Endothelial cell of umbilical vein (primary cell): ENCODE results near the gene CERKL. TPM values are rescaled to one million over a fixed set of nuclear protein-coding genes. Genes with fewer than 3 reads are reported as not detected.

Experiments
- BruUV-seq: library from RNA; stranded (reverse); fragments of 400-500 nt; replicated peaks from 2 replicates; lab custom pipeline; 2021; lab: Mats Ljungman, UMichigan
- CTCF ChIA-PET: fragments of 300-600, 350-600 bp; sonication (Branson Sonifier 250); formaldehyde crosslinking; loops from one replicate; lab custom pipeline; 2021; ENCODE audit warnings: antibody characterized with exemption, inconsistent platforms; lab: Charles Lee
- POLR2A ChIA-PET: fragments of 300-600, 350-600 bp; sonication (Branson Sonifier 250); formaldehyde crosslinking; loops from one replicate; lab custom pipeline; 2021; ENCODE audit warnings: antibody characterized with exemption, inconsistent platforms; lab: Charles Lee
- DNase-seq: peaks from one replicate; pipeline ENCODE4 v3.0.0-alpha.2; 2011; ENCODE audit warnings: low read depth, low spot score
- FAIRE-seq: peaks from 2 replicates; lab custom pipeline; 2011; peaks lifted over from hg19 to GRCh38; lab: Jason Lieb, UNC
- H2AFZ ChIP-seq: 2 replicates; pipeline ENCODE4 v1.6.0; 2012; ENCODE audit warnings: low read depth, low read length, control low read depth, inconsistent platforms
- H3K27ac ChIP-seq: 2 replicates; pipeline ENCODE4 v1.5.1; 2011; ENCODE audit warnings: low read depth, mild to moderate bottlenecking, control low read depth, low read length, moderate library complexity; ENCODE audit not compliant: insufficient read depth
- H3K27me3 ChIP-seq, 2 experiments: 2 replicates each; pipeline versions ENCODE4 v1.6.0 to v1.6.1; 2011; ENCODE audit warnings: low read length in 2 of 2, mixed read lengths in 1 of 2; ENCODE audit not compliant: control insufficient read depth in 2 of 2, insufficient read depth in 2 of 2
- H3K36me3 ChIP-seq, 2 experiments: 2 replicates in 1 of 2; 3 replicates in 1 of 2; pipeline ENCODE4 v1.5.1; 2011; ENCODE audit warnings: low read length in 2 of 2, mild to moderate bottlenecking in 1 of 2, moderate library complexity in 1 of 2; ENCODE audit not compliant: control insufficient read depth in 2 of 2, insufficient read depth in 2 of 2; ENCODE audit errors: extremely low read depth in 1 of 2
- H3K4me1 ChIP-seq: 3 replicates; pipeline ENCODE4 v1.5.1; 2011; ENCODE audit warnings: mild to moderate bottlenecking, low read length; ENCODE audit not compliant: control insufficient read depth, insufficient read depth; ENCODE audit errors: extremely low read depth
- H3K4me2 ChIP-seq: 2 replicates; pipeline ENCODE4 v1.6.1; 2011; ENCODE audit warnings: low read length, control low read depth, mixed read lengths; ENCODE audit not compliant: insufficient read depth
- H3K4me3 ChIP-seq, 3 experiments: fragments of 200-600 bp in 1 of 3; sonication (generic), shearing (Covaris generic) in 1 of 3; replicated peaks in 1 of 3; 2 replicates each; pipeline ENCODE4 v1.5.1; 2011 to 2016; ENCODE audit warnings: control low read depth in 3 of 3, low read length in 3 of 3, mild to moderate bottlenecking in 2 of 3, inconsistent platforms in 1 of 3, low read depth in 1 of 3, moderate library complexity in 1 of 3; ENCODE audit not compliant: insufficient read depth in 1 of 3
- H3K79me2 ChIP-seq: 2 replicates; pipeline ENCODE4 v1.6.0; 2012; ENCODE audit warnings: low read length, inconsistent platforms; ENCODE audit not compliant: control insufficient read depth, insufficient read depth
- H3K9ac ChIP-seq: replicated peaks from 2 replicates; pipeline ENCODE3; 2011; ENCODE audit warnings: low read length, control low read depth; ENCODE audit not compliant: insufficient read depth; ENCODE audit errors: extremely low read depth
- H3K9me1 ChIP-seq: replicated peaks from 3 replicates; pipeline ENCODE4 v1.6.0; 2011; ENCODE audit warnings: mild to moderate bottlenecking, low read length; ENCODE audit not compliant: control insufficient read depth, insufficient read depth; ENCODE audit errors: extremely low read depth
- H3K9me3 ChIP-seq: replicated peaks from 2 replicates; pipeline ENCODE4 v1.5.1; 2012; ENCODE audit warnings: low read length, inconsistent platforms; ENCODE audit not compliant: control insufficient read depth, insufficient read depth
- H4K20me1 ChIP-seq: replicated peaks from 2 replicates; pipeline ENCODE3; 2011; ENCODE audit warnings: mild to moderate bottlenecking, low read length; ENCODE audit not compliant: control insufficient read depth, insufficient read depth; ENCODE audit errors: extremely low read depth
- CTCF ChIP-seq, 2 donors: IDR thresholded peaks; 1 replicate in 1 of 2; 2 replicates in 1 of 2; pipeline ENCODE4 v1.5.1; 2011; ENCODE audit warnings: low read length in 2 of 2, mild to moderate bottlenecking in 2 of 2, moderate library complexity in 2 of 2, control low read depth in 1 of 2, inconsistent platforms in 1 of 2, low read depth in 1 of 2; ENCODE audit not compliant: insufficient read depth in 1 of 2; ENCODE audit errors: extremely low read depth in 1 of 2
- EZH2 ChIP-seq: IDR thresholded peaks from 2 replicates; pipeline ENCODE4 v1.6.1; 2012; ENCODE audit warnings: borderline replicate concordance, low read depth, mild to moderate bottlenecking, moderate library complexity, low read length, inconsistent platforms; ENCODE audit not compliant: severe bottlenecking
- FOS ChIP-seq: IDR thresholded peaks from 2 replicates; pipeline ENCODE4 v1.6.1; 2011; ENCODE audit warnings: mild to moderate bottlenecking, low read length, moderate library complexity, borderline replicate concordance; ENCODE audit not compliant: insufficient read depth
- GATA2 ChIP-seq: IDR thresholded peaks from 2 replicates; pipeline ENCODE4 v1.7.0; 2011; ENCODE audit warnings: low read depth, mild to moderate bottlenecking, moderate library complexity, mixed read lengths, low read length; ENCODE audit not compliant: insufficient read length, insufficient read depth
- JUN ChIP-seq: IDR thresholded peaks from 2 replicates; pipeline ENCODE4 v1.6.1; 2011; ENCODE audit warnings: borderline replicate concordance, low read depth; ENCODE audit not compliant: insufficient read length, insufficient read depth
- MAX ChIP-seq: IDR thresholded peaks from 2 replicates; pipeline ENCODE4 v1.6.1; 2011; ENCODE audit not compliant: insufficient read depth, insufficient read length
- MYC ChIP-seq: IDR thresholded peaks from one replicate; pipeline ENCODE4 v1.6.1; 2011; ENCODE audit warnings: mild to moderate bottlenecking, low read depth, low read length
- POLR2A ChIP-seq: IDR thresholded peaks from 2 replicates; pipeline ENCODE4 v1.6.1; 2012; ENCODE audit warnings: low read depth, mild to moderate bottlenecking, control low read depth, low read length
- POLR2AphosphoS5 ChIP-seq: IDR thresholded peaks from 2 replicates; pipeline ENCODE4 v1.6.1; 2012; ENCODE audit warnings: low read depth, mild to moderate bottlenecking, control low read depth, low read length, moderate library complexity; ENCODE audit not compliant: insufficient read depth
- dilution Hi-C: fragments of 300-500 bp; cut with MboI; formaldehyde crosslinking; loops from one replicate; pipeline ENCODE4 v1.15.0; 2019; ENCODE audit warnings: low sequenced_read_pairs; ENCODE audit not compliant: extremely low pct_ligation_motif_present
- intact Hi-C: fragments of 100-400 bp; cut with micrococcal nuclease; formaldehyde crosslinking; loops from one replicate; pipeline ENCODE4 v1.10.0; 2022
- polyA plus RNA-seq, 4 experiments: library from polyadenylated mRNA; depleted of rRNA in 3 of 4; stranded (reverse) in 3 of 4; unstranded in 1 of 4; fragments of >200 nt; gene quantifications; 2 replicates each; pipeline versions ENCODE4 v1.2.1 to v1.2.3, GENCODE V29; 2011 to 2012; ENCODE audit warnings: missing spikeins in 1 of 4
- total RNA-seq: library from RNA; stranded (reverse); gene quantifications from 2 replicates; pipeline ENCODE4 v1.2.3, GENCODE V29; 2021

The CERKL gene
- total and polyA plus RNA-seq, 2 donors (not counting 3 experiments of a cell fraction or from before 2014, with no cell fraction given) = not detected

GRCh38 chr2:181602017-181602416 is 54.9 kb downstream of the CERKL start:
- H4K20me1 ChIP-seq = no peaks in the 10 kb centered on the region
- no peak overlapping the region for H3K27ac ChIP-seq
- BruUV-seq = no TSS peak
- no peak overlapping the region for H3K9ac ChIP-seq
- H3K9me1 ChIP-seq = no peaks in the 10 kb centered on the region
- POLR2A ChIA-PET = no interaction called here
- no peak overlapping the region for H3K4me2 ChIP-seq
- CTCF ChIA-PET = interaction anchor here (1.8 kb wide), 1 partner anchor 17 kb away, joined by 5 read pairs; no protein-coding TSS in a partner anchor
- H3K36me3 ChIP-seq = no peaks in the 10 kb centered on the region
- no peaks in the 10 kb centered on the region for H3K79me2 ChIP-seq
- H3K27me3 ChIP-seq = no peaks in the 10 kb centered on the region
- intact Hi-C loops = no loop called here
- FAIRE-seq (no peak), DNase-seq (no peak)
- no peak overlapping the region for H2AFZ ChIP-seq
- TF ChIP-seq FOS = no peak
- TF ChIP-seq POLR2A = no peak
- TF ChIP-seq POLR2AphosphoS5 = no peak
- no peak for TF ChIP-seq MAX
- no peak for TF ChIP-seq MYC
- TF ChIP-seq CTCF (IDR thresholded peaks at IDR 0.05; ENCODE audit: extremely low read depth in 1 of 2, insufficient read depth in 1 of 2, low read depth in 1 of 2, low read length in 2 of 2) = no peak
- TF ChIP-seq GATA2 = no peak
- no peak for TF ChIP-seq EZH2
- TF ChIP-seq JUN = no peak
- H3K4me3 ChIP-seq = no peak overlapping the region
- no peaks in the 10 kb centered on the region for H3K9me3 ChIP-seq
- dilution Hi-C loops = no loop called here
- no peaks in the 10 kb centered on the region for H3K4me1 ChIP-seq
